IMR-90 (cell line): ENCODE data around the gene MRPL3.

Experiments
- BHLHE40 ChIP-seq: fragments of 150-350 bp; IDR thresholded peaks from 2 replicates; pipeline ENCODE4 v1.6.1; 2016; ENCODE audit warnings: mild to moderate bottlenecking, low read depth, low read length
- CEBPB ChIP-seq: IDR thresholded peaks from 2 replicates; pipeline ENCODE4 v1.6.1; 2012; ENCODE audit warnings: low read depth, low read length, improper control_type of control experiment
- FOS ChIP-seq: fragments of 150-350 bp; IDR thresholded peaks from 2 replicates; pipeline ENCODE4 v1.6.1; 2016; ENCODE audit warnings: low read depth, low read length
- MAFK ChIP-seq: IDR thresholded peaks from 2 replicates; pipeline ENCODE4 v1.6.1; 2012; ENCODE audit warnings: low read depth, low read length, improper control_type of control experiment
- POLR2A ChIP-seq: IDR thresholded peaks from 2 replicates; pipeline ENCODE4 v1.6.1; 2012; ENCODE audit warnings: mild to moderate bottlenecking, low read depth, low read length
- RAD21 ChIP-seq: IDR thresholded peaks from 2 replicates; pipeline ENCODE4 v1.6.1; 2012; ENCODE audit warnings: low read length, improper control_type of control experiment
- SMC3 ChIP-seq: fragments of 150-350 bp; IDR thresholded peaks from 2 replicates; pipeline ENCODE4 v1.6.1; 2016; ENCODE audit warnings: low read depth, mild to moderate bottlenecking, antibody characterized with exemption, low read length, moderate library complexity
- TF ChIP-seq, protein P1 (sequence below): conservative IDR thresholded peaks from 2 replicates; pipeline ENCODE4 v1.5.1; 2012; ENCODE audit warnings: mild to moderate bottlenecking, low read depth, low read length, improper control_type of control experiment
- TF ChIP-seq, protein P2 (sequence below): fragments of 150-350 bp; IDR thresholded peaks from 2 replicates; pipeline ENCODE4 v1.6.1; 2017; ENCODE audit warnings: mild to moderate bottlenecking, antibody characterized with exemption, low read length, low read depth
- TF ChIP-seq, protein P3 (sequence below): fragments of 150-350 bp; IDR thresholded peaks from 2 replicates; pipeline ENCODE4 v1.6.1; 2016; ENCODE audit warnings: low read depth, mild to moderate bottlenecking, low read length, moderate library complexity, borderline replicate concordance

DNA sequence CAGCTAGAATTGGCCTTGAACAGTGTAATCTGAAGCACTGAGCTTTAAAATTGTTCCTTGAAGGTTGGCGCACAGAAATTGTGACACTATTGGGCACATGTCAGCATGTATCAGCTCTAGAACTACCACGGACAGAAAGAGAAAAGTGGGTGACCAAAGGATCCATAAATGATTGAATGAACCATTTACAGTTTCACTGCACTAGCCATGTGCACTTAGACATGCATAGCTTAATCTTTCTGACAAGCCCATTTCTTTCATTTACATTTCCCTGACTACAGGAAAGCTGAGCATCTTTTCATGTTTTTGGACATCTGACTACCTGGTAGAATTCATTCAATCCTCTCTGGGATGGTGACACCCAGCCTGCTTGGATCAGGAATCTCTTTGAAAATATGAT lies 85.0 kb downstream of the MRPL3 start:
- no peak for TF ChIP-seq POLR2A
- TF ChIP-seq, protein P1, sequence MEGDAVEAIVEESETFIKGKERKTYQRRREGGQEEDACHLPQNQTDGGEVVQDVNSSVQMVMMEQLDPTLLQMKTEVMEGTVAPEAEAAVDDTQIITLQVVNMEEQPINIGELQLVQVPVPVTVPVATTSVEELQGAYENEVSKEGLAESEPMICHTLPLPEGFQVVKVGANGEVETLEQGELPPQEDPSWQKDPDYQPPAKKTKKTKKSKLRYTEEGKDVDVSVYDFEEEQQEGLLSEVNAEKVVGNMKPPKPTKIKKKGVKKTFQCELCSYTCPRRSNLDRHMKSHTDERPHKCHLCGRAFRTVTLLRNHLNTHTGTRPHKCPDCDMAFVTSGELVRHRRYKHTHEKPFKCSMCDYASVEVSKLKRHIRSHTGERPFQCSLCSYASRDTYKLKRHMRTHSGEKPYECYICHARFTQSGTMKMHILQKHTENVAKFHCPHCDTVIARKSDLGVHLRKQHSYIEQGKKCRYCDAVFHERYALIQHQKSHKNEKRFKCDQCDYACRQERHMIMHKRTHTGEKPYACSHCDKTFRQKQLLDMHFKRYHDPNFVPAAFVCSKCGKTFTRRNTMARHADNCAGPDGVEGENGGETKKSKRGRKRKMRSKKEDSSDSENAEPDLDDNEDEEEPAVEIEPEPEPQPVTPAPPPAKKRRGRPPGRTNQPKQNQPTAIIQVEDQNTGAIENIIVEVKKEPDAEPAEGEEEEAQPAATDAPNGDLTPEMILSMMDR, result no peak
- TF ChIP-seq, protein P2, sequence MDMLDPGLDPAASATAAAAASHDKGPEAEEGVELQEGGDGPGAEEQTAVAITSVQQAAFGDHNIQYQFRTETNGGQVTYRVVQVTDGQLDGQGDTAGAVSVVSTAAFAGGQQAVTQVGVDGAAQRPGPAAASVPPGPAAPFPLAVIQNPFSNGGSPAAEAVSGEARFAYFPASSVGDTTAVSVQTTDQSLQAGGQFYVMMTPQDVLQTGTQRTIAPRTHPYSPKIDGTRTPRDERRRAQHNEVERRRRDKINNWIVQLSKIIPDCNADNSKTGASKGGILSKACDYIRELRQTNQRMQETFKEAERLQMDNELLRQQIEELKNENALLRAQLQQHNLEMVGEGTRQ, result no peak
- no peak for TF ChIP-seq CEBPB
- TF ChIP-seq MAFK, result no peak
- no peak for TF ChIP-seq RAD21
- TF ChIP-seq, protein P3, sequence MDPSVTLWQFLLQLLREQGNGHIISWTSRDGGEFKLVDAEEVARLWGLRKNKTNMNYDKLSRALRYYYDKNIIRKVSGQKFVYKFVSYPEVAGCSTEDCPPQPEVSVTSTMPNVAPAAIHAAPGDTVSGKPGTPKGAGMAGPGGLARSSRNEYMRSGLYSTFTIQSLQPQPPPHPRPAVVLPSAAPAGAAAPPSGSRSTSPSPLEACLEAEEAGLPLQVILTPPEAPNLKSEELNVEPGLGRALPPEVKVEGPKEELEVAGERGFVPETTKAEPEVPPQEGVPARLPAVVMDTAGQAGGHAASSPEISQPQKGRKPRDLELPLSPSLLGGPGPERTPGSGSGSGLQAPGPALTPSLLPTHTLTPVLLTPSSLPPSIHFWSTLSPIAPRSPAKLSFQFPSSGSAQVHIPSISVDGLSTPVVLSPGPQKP, result no peak
- no peak for TF ChIP-seq FOS
- TF ChIP-seq SMC3, result no peak
- TF ChIP-seq BHLHE40, result no peak
